Measurements from ENCODE around the gene EIF4H. TPM values are rescaled to one million over a fixed set of nuclear protein-coding genes. Genes with fewer than 3 reads are reported as not detected.
A peak's percentile ranks its signal among the peaks of the same experiment; 100 is the strongest.

The EIF4H gene
- total and polyA plus RNA-seq, 9 of the 15 experiments (the other 6 are each of a cell fraction or from before 2014, with no cell fraction given) = 11.0 to 435 (median 319) TPM

- TF ChIP-seq MAX (CRISPR knock-in tag; IDR thresholded peaks at IDR 0.05) = peak; percentile 66
- no peak for TF ChIP-seq ZNF12 (CRISPR knock-in tag; IDR thresholded peaks at IDR 0.05)
- TF ChIP-seq BRF1 (IDR thresholded peaks at IDR 0.05; ENCODE audit: borderline replicate concordance, extremely low read depth, insufficient read length) = no peak
- TF ChIP-seq RBM22 (IDR thresholded peaks at IDR 0.05; ENCODE audit: low read depth, low read length, poor library complexity, severe bottlenecking) = peak; percentile 82
- TF ChIP-seq PRDM10 (IDR thresholded peaks at IDR 0.05; ENCODE audit: partially characterized antibody) = peak; percentile 73
- no peak for TF ChIP-seq HIVEP1 (CRISPR knock-in tag; IDR thresholded peaks at IDR 0.05)
- no peak for TF ChIP-seq SIRT6 (IDR thresholded peaks at IDR 0.05; ENCODE audit: low read depth, low read length)
- no peak for TF ChIP-seq NR2C2 (CRISPR knock-in tag; IDR thresholded peaks at IDR 0.05)
- peak; percentile 8; the same call in 1 of the 2 replicates for TF ChIP-seq NR2C2 (tag; IDR thresholded peaks at IDR 0.05)
- TF ChIP-seq RBFOX2 (IDR thresholded peaks at IDR 0.05; ENCODE audit: low read depth, low read length) = peak; percentile 82
- no peak for TF ChIP-seq OTX1 (CRISPR knock-in tag; IDR thresholded peaks at IDR 0.05)
- TF ChIP-seq STAT5A (IDR thresholded peaks at IDR 0.05; ENCODE audit: borderline replicate concordance, low read length) = no peak
- no peak; a peak in 1 of 3 replicates for TF ChIP-seq CBX3 (IDR thresholded peaks at IDR 0.05; ENCODE audit: borderline replicate concordance in 1 of 2, low read length in 2 of 2)
- TF ChIP-seq GTF2E2 (tag; IDR thresholded peaks at IDR 0.05) = no peak
- TF ChIP-seq POLR2AphosphoS5 (IDR thresholded peaks at IDR 0.05; ENCODE audit: control insufficient read depth, insufficient read depth, low read depth, low read length) = no peak
- TF ChIP-seq PURB (CRISPR knock-in tag; IDR thresholded peaks at IDR 0.05; ENCODE audit: low read depth) = no peak
- TF ChIP-seq BMI1 (IDR thresholded peaks at IDR 0.05; ENCODE audit: low read length) = no peak
- TF ChIP-seq CBX1 (IDR thresholded peaks at IDR 0.05; ENCODE audit: low read depth) = no peak
- TF ChIP-seq DACH1 (IDR thresholded peaks at IDR 0.05; ENCODE audit: partially characterized antibody) = no peak
- TF ChIP-seq HDGF (IDR thresholded peaks at IDR 0.05) = no peak
- TF ChIP-seq KLF16 (IDR thresholded peaks at IDR 0.05) = no peak
- TF ChIP-seq E2F6 (IDR thresholded peaks at IDR 0.05; ENCODE audit: borderline replicate concordance in 1 of 2, extremely low read depth in 1 of 2, insufficient read depth in 1 of 2, insufficient read length in 1 of 2, low read depth in 1 of 2, low read length in 1 of 2, poor library complexity in 1 of 2, severe bottlenecking in 1 of 2) = peak in 1 of 2 experiments; percentile 28
- TF ChIP-seq ZBTB43 (CRISPR knock-in tag; IDR thresholded peaks at IDR 0.05) = 0 out of 2 replicates have a peak, but pooled peaks have one; percentile 19
These were observed 488 bp downstream of the EIF4H start (continued) for GRCh38 chr7:74174606-74175082.

All from K562 (cell line).